AG09309 (cell line): ENCODE data around the gene ATRN.
"Not testable (repeated sequence)": the region's sequence is repeated elsewhere in the genome, so short reads cannot be mapped to it uniquely, and the experiment has no call there.

ENCODE experiments used
- DNase-seq: peaks from one replicate; pipeline ENCODE4 v3.0.0-alpha.2; 2010; ENCODE audit warnings: low read depth
- H3K4me3 ChIP-seq: 2 replicates; pipeline ENCODE4 v1.5.1; 2011; ENCODE audit warnings: mild to moderate bottlenecking, low read depth, low read length, moderate library complexity; ENCODE audit not compliant: control insufficient read depth
- TF ChIP-seq, protein P1 (sequence below): IDR thresholded peaks from 2 replicates; pipeline ENCODE4 v1.5.1; 2011; ENCODE audit warnings: mild to moderate bottlenecking, low read depth, low read length, inconsistent platforms; ENCODE audit not compliant: insufficient read depth, control insufficient read depth; ENCODE audit errors: missing control alignments

Gene ATRN

DNA sequence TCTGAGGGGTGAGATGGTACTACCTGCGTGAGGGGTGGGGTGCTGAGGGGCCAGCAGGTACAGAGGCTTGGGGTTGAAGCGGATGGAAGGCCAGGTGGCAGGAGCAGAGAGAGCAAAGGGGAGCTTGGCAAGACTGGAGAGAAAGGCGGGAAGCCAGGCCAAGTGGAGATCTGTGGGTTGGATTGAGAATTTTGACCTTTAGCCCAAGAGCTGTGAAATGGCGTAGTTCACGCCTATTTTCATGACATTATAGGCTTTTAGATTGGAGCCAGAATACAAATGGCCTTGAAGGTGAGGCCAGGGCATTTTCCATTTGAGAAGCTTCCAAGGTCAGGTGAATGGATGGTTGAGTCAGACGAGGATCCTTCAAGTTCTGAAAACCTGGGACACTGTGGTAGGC, 2.5 kb downstream of the ATRN start:
- TF ChIP-seq, protein P1, sequence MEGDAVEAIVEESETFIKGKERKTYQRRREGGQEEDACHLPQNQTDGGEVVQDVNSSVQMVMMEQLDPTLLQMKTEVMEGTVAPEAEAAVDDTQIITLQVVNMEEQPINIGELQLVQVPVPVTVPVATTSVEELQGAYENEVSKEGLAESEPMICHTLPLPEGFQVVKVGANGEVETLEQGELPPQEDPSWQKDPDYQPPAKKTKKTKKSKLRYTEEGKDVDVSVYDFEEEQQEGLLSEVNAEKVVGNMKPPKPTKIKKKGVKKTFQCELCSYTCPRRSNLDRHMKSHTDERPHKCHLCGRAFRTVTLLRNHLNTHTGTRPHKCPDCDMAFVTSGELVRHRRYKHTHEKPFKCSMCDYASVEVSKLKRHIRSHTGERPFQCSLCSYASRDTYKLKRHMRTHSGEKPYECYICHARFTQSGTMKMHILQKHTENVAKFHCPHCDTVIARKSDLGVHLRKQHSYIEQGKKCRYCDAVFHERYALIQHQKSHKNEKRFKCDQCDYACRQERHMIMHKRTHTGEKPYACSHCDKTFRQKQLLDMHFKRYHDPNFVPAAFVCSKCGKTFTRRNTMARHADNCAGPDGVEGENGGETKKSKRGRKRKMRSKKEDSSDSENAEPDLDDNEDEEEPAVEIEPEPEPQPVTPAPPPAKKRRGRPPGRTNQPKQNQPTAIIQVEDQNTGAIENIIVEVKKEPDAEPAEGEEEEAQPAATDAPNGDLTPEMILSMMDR, result no peak
- DNase-seq, result no peak
- H3K4me3 ChIP-seq, result no peak overlapping the region

DNA sequence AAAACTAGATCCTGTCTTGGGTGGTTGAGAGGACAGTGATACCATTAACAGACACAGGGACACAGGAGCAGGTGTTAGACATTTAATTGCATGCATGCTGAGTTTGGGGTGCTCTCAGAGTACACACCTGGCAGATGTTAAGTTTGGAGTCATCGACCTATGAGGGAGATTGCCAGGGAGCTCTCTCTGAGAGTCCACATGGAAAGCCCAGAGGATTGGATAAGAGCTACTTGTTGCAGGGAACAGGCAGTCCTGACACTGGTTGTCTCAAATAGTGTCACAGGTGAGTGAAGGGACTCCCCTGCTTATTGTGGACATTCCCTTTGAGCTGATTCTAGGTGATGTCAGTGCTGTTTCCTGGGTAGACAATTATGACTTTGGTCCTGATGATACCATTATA, 3.1 kb downstream of the ATRN start:
- TF ChIP-seq, protein P1, result no peak
- H3K4me3 ChIP-seq, result no peak overlapping the region
- DNase-seq, result no peak

DNA sequence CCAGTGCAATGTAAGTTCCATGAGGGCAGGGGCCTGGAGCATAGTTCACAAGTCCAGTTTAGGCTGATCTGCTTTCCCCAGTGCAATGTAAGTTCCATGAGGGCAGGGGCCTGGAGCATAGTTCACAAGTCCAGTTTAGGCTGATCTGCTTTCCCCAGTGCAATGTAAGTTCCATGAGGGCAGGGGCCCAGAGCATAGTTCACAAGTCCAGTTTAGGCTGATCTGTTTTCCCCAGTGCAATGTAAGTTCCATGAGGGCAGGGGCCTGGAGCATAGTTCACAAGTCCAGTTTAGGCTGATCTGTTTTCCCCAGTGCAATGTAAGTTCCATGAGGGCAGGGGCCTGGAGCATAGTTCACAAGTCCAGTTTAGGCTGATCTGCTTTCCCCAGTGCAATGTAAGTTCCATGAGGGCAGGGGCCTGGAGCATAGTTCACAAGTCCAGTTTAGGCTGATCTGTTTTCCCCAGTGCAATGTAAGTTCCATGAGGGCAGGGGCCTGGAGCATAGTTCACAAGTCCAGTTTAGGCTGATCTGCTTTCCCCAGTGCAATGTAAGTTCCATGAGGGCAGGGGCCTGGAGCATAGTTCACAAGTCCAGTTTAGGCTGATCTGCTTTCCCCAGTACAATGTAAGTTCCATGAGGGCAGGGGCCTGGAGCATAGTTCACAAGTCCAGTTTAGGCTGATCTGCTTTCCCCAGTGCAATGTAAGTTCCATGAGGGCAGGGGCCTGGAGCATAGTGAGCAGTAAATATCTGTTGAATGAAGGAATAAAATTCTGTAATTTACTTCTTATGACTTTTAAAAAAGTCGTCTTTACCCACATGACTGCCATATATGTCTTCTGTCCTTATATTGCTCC, 6.4 kb downstream of the ATRN start:
- not testable (repeated sequence) for H3K4me3 ChIP-seq, DNase-seq

DNA sequence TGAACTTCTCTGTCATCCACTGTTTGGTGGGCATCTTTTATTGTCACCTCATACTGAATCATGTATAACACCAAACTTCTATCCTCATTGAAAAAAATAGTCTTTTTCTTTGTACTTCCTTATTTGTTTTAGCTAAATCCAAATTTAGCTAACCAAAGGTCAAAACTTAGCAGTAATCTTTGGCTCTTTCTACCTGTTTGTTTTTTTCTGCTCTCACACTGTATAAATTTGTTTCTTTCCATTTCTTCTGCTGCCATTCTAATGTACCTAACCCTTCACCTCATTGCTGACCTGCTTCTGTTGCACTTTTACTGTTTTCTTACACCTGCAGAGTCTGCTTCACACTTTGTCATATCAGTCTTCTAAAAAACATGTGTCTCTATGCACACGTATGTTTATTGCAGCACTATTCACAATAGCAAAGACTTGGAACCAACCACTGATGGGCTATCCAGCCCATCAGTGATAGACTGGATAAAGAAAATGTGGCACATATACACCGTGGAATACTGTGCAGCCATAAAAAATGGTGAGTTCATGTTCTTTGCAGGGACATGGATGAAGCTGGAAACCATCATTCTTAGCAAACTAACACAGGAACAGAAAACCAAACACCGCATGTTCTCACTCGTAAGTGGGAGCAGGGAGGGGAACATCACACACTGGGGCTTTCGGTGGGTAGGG, 7.2 kb downstream of the ATRN start:
- DNase-seq, result no peak
- no peak overlapping the region for H3K4me3 ChIP-seq
- TF ChIP-seq, protein P1, result no peak

DNA sequence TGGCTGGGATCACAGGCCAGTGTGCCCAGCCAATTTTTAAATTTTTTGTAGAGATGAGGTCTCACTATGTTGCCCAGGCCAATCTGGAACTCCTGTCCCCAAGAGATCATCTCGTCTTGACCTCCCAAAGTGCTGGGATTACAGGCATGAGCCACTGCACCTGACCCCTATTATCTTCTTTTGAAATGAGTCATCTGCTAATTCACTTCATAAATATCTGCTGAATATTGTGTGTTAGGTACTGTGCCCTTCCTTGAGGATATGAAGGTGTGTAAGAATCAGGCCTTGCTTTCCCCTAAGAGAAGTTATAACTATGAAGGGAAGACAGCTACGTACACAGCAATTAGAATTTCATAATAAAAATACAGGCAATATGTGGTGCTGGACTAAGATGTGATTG, 8.2 kb downstream of the ATRN start:
- no peak for DNase-seq
- TF ChIP-seq, protein P1, result no peak
- H3K4me3 ChIP-seq, result no peak overlapping the region

DNA sequence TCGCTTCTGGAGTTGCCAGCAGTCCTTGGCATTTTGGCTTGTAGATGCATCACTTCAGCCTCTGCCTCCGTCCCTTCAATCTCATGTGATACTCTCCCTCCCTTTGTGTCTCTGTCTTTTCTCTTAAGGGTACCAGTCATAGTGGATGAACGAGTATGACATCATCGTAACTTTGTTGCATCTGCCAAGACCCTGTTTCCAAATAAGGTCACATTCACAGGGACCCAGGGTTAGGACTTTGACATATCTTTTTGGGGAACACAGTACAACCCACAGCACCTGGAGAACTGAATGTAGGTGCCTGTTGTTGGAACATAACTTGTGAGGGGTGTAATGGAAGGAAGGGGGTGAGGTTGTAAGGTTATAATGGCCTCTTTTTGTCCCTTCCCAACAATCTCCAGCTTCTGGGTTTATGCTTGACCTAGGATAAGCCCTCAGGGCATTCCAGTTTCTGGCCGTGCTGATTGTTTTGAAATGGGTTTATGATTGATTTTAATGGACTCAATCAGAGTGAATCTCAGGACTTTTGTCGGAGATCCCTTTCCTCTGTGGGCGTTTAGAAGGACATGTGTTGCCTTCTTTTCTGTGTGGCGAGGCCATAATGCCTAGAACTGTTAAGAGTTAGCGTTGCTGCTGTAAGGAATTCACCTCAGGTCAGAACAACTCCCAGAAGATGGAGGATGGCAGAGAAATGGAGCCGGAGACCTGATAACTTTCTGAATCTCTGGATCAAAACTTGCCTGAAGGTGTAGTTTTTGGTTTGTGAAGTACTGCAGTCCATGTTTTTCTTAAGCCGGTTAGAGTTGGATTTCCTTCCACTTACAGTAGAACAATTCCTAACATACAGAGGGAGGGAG, 9.2 kb downstream of the ATRN start:
- TF ChIP-seq, protein P1, result no peak
- no peak for DNase-seq
- H3K4me3 ChIP-seq, result no peak overlapping the region
